A673 (cell line): ENCODE data around the gene CCBE1. TPM values are rescaled to one million over a fixed set of nuclear protein-coding genes. Genes with fewer than 3 reads are reported as not detected.

Experiments
- BruUV-seq: library from RNA; stranded (reverse); fragments of 400-500 nt; replicated peaks from 2 replicates; lab custom pipeline; 2021; lab: Mats Ljungman, UMichigan
- CTCF ChIA-PET: fragments of 300-600 bp; sonication (Branson Sonifier 250); formaldehyde crosslinking; loops from one replicate; lab custom pipeline; 2022; ENCODE audit warnings: antibody characterized with exemption; lab: Charles Lee
- POLR2A ChIA-PET: fragments of 300-600 bp; sonication (Branson Sonifier 250); formaldehyde crosslinking; loops from one replicate; lab custom pipeline; 2022; ENCODE audit warnings: antibody characterized with exemption; ENCODE audit not compliant: low non-redundant PET; lab: Charles Lee
- DNase-seq: peaks from one replicate; pipeline ENCODE4 v3.0.0-alpha.2; 2015; ENCODE audit warnings: low spot score
- H3K27ac ChIP-seq: fragments of 200-600 bp; sonication (generic); 2 replicates; pipeline ENCODE4 v1.5.1; 2016; ENCODE audit warnings: mixed run types, low read depth, mild to moderate bottlenecking, mixed read lengths, antibody characterized with exemption, low read length; ENCODE audit not compliant: poor library complexity, severe bottlenecking
- H3K27me3 ChIP-seq: fragments of 200-600 bp; sonication (generic); replicated peaks from 2 replicates; pipeline ENCODE4 v1.6.1; 2017; ENCODE audit warnings: mixed run types, low read depth, mild to moderate bottlenecking, mixed read lengths, antibody characterized with exemption, low read length; ENCODE audit not compliant: insufficient read depth, poor library complexity
- H3K36me3 ChIP-seq: fragments of 200-600 bp; sonication (generic); 2 replicates; pipeline ENCODE4 v1.6.1; 2016; ENCODE audit warnings: mixed run types, mild to moderate bottlenecking, mixed read lengths, antibody characterized with exemption, low read length; ENCODE audit not compliant: insufficient read depth, poor library complexity, severe bottlenecking
- H3K4me1 ChIP-seq: fragments of 200-600 bp; sonication (generic); 2 replicates; pipeline ENCODE4 v1.6.1; 2017; ENCODE audit warnings: mixed run types, mild to moderate bottlenecking, mixed read lengths, antibody characterized with exemption, low read length; ENCODE audit not compliant: insufficient read depth, poor library complexity, severe bottlenecking
- H3K4me3 ChIP-seq: fragments of 200-600 bp; sonication (generic); 2 replicates; pipeline ENCODE4 v1.5.1; 2016; ENCODE audit warnings: low read depth, mixed run types, mild to moderate bottlenecking, mixed read lengths, low read length; ENCODE audit not compliant: poor library complexity, severe bottlenecking
- H3K9me3 ChIP-seq: fragments of 200-600 bp; sonication (generic); 2 replicates; pipeline ENCODE4 v1.6.1; 2016; ENCODE audit warnings: mixed run types, low read depth, mild to moderate bottlenecking, mixed read lengths, antibody characterized with exemption, low read length; ENCODE audit not compliant: poor library complexity, severe bottlenecking
- EZH2 ChIP-seq: fragments of 200-600 bp; sonication (generic); IDR thresholded peaks from 2 replicates; pipeline ENCODE4 v1.6.1; 2017; ENCODE audit warnings: borderline replicate concordance, low read depth, mild to moderate bottlenecking, mixed read lengths, antibody characterized with exemption, low read length; ENCODE audit not compliant: poor library complexity, severe bottlenecking
- intact Hi-C: fragments of 100-400 bp; cut with micrococcal nuclease; formaldehyde crosslinking; loops from one replicate; pipeline ENCODE4 v1.10.0; 2022; ENCODE audit not compliant: unreplicated experiment
- total RNA-seq: library from RNA; stranded (reverse); gene quantifications from 2 replicates; pipeline ENCODE4 v1.2.3, GENCODE V29; 2021
- TF ChIP-seq, protein P1 (sequence below): fragments of 300-800, 200-600 bp; sonication (generic); conservative IDR thresholded peaks from 2 replicates; pipeline ENCODE4 v1.5.1; 2017; ENCODE audit warnings: low read depth, mild to moderate bottlenecking, antibody characterized with exemption, low read length, moderate library complexity, mixed read lengths

CCBE1 gene
- total RNA-seq, 1 experiment from 2014 or later = not detected

DNA sequence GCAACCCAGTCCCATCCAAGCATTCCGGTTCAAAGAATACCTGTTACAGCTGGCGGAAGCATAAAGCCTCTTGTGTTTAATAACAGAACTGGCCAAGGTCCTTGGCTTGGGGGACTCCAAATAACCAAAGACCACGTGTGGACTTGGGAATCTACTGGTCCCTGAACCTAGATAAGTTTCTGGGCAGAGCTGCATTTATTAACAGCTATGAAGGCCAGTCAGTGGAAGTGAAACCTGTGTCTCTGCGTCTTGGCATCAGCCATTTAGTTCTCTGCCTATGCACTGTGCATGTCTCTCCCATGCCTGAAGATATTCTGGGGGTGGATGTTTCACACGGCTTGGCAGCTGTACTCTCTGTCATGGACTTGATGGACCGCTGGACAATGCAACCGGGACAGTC lies 137.7 kb downstream of the CCBE1 start:
- Histone ChIP-seq H3K4me3 (no peak overlapping the region), H3K9me3 (no peaks in the 10 kb centered on the region), H3K27me3 (no peaks in the 10 kb centered on the region), H3K36me3 (no peaks in the 10 kb centered on the region), H3K27ac (no peak overlapping the region), H3K4me1 (no peaks in the 10 kb centered on the region)
- DNase-seq = no peak
- ChIA-PET POLR2A (no interaction called here), CTCF (no interaction called here)
- no peak for TF ChIP-seq EZH2
- TF ChIP-seq, protein P1, sequence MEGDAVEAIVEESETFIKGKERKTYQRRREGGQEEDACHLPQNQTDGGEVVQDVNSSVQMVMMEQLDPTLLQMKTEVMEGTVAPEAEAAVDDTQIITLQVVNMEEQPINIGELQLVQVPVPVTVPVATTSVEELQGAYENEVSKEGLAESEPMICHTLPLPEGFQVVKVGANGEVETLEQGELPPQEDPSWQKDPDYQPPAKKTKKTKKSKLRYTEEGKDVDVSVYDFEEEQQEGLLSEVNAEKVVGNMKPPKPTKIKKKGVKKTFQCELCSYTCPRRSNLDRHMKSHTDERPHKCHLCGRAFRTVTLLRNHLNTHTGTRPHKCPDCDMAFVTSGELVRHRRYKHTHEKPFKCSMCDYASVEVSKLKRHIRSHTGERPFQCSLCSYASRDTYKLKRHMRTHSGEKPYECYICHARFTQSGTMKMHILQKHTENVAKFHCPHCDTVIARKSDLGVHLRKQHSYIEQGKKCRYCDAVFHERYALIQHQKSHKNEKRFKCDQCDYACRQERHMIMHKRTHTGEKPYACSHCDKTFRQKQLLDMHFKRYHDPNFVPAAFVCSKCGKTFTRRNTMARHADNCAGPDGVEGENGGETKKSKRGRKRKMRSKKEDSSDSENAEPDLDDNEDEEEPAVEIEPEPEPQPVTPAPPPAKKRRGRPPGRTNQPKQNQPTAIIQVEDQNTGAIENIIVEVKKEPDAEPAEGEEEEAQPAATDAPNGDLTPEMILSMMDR = no peak
- intact Hi-C loops = no loop called here
- no TSS peak for BruUV-seq

DNA sequence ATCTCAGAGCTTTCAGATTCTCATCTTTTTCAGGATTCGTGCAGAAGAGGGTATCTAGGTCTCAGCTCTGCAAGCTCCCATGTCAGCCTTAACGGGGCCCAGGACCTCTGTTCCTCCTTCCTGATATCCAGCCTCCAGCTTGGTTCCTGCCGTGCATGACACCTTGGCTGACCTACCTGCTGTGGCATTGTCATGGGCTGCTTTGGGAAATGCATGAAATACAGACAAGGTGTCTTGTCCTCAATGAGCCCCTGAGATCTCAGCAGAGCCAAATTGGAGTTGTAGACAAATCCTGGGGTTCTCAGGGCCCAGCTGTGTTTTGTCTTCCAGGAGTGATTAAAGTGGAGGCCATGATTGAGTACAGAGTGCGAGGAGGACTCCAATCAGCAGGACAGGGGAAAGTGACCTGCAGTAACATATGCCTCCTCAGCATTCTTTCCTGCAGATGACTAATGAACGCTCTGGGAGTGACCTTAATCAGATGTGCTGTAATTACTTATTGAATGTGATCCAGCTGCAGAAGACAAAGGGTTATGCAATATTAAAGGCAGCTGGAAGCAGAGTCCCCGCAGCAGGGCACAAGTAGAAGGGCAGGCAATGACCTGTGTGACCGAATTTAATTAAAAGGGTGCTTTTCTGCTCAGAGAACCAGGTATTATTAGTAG lies 141.1 kb downstream of the CCBE1 start:
- POLR2A ChIA-PET = no interaction called here
- BruUV-seq = no TSS peak
- Histone ChIP-seq H3K27me3 (no peaks in the 10 kb centered on the region), H3K9me3 (no peaks in the 10 kb centered on the region), H3K36me3 (no peaks in the 10 kb centered on the region), H3K27ac (no peak overlapping the region), H3K4me1 (no peaks in the 10 kb centered on the region), H3K4me3 (no peak overlapping the region)
- intact Hi-C loops = no loop called here
- DNase-seq = no peak
- TF ChIP-seq EZH2 = no peak
- TF ChIP-seq, protein P1 = no peak
- CTCF ChIA-PET = no interaction called here

DNA sequence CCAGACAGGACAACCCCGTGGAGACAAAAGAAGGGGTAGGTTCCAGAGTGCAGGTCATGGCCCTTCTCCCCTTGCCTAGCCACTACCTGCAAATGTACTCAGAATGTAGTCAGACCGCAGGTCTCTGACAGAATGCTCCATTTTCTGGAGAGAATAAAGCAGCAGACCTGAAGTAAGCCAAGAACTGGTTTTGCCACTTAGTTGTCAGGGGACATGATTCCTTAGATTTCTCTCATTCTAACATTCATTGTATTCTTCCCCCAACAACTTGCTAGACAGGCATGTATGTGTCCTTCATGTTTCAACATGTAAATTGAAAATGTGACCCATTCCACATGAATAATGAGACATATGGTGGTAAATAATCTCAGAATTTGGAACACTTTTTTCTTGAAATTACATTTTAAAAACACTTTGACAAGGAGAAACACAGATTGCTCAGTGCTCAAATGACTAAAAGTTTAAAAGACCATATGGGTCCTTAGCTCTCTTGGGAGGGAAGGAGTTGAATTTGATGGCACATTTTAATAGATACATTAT lies 142.4 kb downstream of the CCBE1 start:
- no peak overlapping the region for H3K27ac ChIP-seq
- BruUV-seq = no TSS peak
- no peak for DNase-seq
- CTCF ChIA-PET = no interaction called here
- no peaks in the 10 kb centered on the region for H3K4me1 ChIP-seq
- no peak overlapping the region for H3K4me3 ChIP-seq
- H3K36me3 ChIP-seq = no peaks in the 10 kb centered on the region
- POLR2A ChIA-PET = no interaction called here
- no peaks in the 10 kb centered on the region for H3K9me3 ChIP-seq
- intact Hi-C loops = no loop called here
- TF ChIP-seq, protein P1 = no peak
- no peak for TF ChIP-seq EZH2
- H3K27me3 ChIP-seq = no peaks in the 10 kb centered on the region
